Panc1 (cell line): ENCODE data around the gene PDE8B. TPM values are rescaled to one million over a fixed set of nuclear protein-coding genes. Genes with fewer than 3 reads are reported as not detected.

ENCODE experiments used
- ATAC-seq: fragments of 200-7000 bp; cut with Tn5 transposase; 2 replicates; pipeline ENCODE4 v1.9.1; 2020; ENCODE audit warnings: mild to moderate bottlenecking, moderate library complexity
- BruUV-seq: library from RNA; stranded (reverse); fragments of 400-500 nt; replicated peaks from 2 replicates; lab custom pipeline; 2021; lab: Mats Ljungman, UMichigan
- CTCF ChIA-PET: fragments of 300-600 bp; sonication (Branson Sonifier 250); formaldehyde crosslinking; loops from one replicate; lab custom pipeline; 2022; ENCODE audit warnings: antibody characterized with exemption; lab: Charles Lee
- POLR2A ChIA-PET: fragments of 300-600 bp; sonication (Branson Sonifier 250); formaldehyde crosslinking; loops from one replicate; lab custom pipeline; 2022; ENCODE audit warnings: antibody characterized with exemption; lab: Charles Lee
- DNase-seq: peaks from one replicate; pipeline ENCODE4 v3.0.0-alpha.2; 2010; ENCODE audit warnings: low read depth, low spot score
- H3K27ac ChIP-seq: 2 replicates; pipeline ENCODE4 v1.5.1; 2011; ENCODE audit warnings: mild to moderate bottlenecking, low read length, inconsistent platforms
- H3K27me3 ChIP-seq: fragments of 200-500 bp; sonication (Bioruptor generic); 2 replicates; pipeline ENCODE4 v1.6.0; 2014; ENCODE audit warnings: low read length, inconsistent platforms; ENCODE audit not compliant: control insufficient read depth, insufficient read depth
- H3K36me3 ChIP-seq: fragments of 200-500 bp; sonication (Bioruptor generic); 2 replicates; pipeline ENCODE4 v1.5.1; 2014; ENCODE audit warnings: inconsistent platforms, mild to moderate bottlenecking, low read length, moderate library complexity; ENCODE audit not compliant: control insufficient read depth, insufficient read depth
- H3K4me1 ChIP-seq: 2 replicates; pipeline ENCODE4 v1.5.1; 2011; ENCODE audit warnings: inconsistent platforms, mild to moderate bottlenecking, low read length, moderate library complexity; ENCODE audit not compliant: control insufficient read depth, insufficient read depth
- H3K4me3 ChIP-seq, 2 experiments: 2 replicates each; pipeline ENCODE4 v1.5.1; 2011 to 2012; ENCODE audit warnings: low read depth in 2 of 2, low read length in 2 of 2, mild to moderate bottlenecking in 2 of 2, inconsistent platforms in 1 of 2, moderate library complexity in 1 of 2
- H3K9me3 ChIP-seq: fragments of 200-500 bp; sonication (Bioruptor generic); 2 replicates; pipeline ENCODE4 v1.5.1; 2014; ENCODE audit warnings: low read depth, mild to moderate bottlenecking, inconsistent platforms, low read length, moderate library complexity; ENCODE audit not compliant: control insufficient read depth, insufficient read depth
- POLR2AphosphoS5 ChIP-seq: IDR thresholded peaks from 2 replicates; pipeline ENCODE4 v1.6.1; 2012; ENCODE audit warnings: mild to moderate bottlenecking, low read depth, low read length, moderate library complexity
- SIN3A ChIP-seq: IDR thresholded peaks from 2 replicates; pipeline ENCODE4 v1.6.1; 2012; ENCODE audit warnings: low read depth, mild to moderate bottlenecking, low read length, moderate library complexity, borderline replicate concordance; ENCODE audit not compliant: insufficient read depth
- TCF7L2 ChIP-seq: IDR thresholded peaks from 2 replicates; pipeline ENCODE4 v1.6.1; 2011; ENCODE audit warnings: mild to moderate bottlenecking, low read depth, low read length, inconsistent platforms
- in situ Hi-C: cut with HindIII; loops from 2 replicates; pipeline ENCODE4 v1.10.0; 2016; ENCODE audit warnings: low sequenced_read_pairs, low pct_unique_long_range_greater_than_20kb
- intact Hi-C: fragments of 100-400 bp; cut with micrococcal nuclease; formaldehyde crosslinking; loops from one replicate; pipeline ENCODE4 v1.10.0; 2022; ENCODE audit not compliant: unreplicated experiment
- total RNA-seq: library from RNA; stranded (reverse); gene quantifications from one replicate; pipeline ENCODE4 v1.2.1, GENCODE V29; 2021; ENCODE audit not compliant: unreplicated experiment
- TF ChIP-seq, protein P1 (sequence below), 2 experiments: IDR thresholded peaks; 2 replicates each; pipeline ENCODE4 v1.6.1; 2011 to 2012; ENCODE audit warnings: low read depth in 2 of 2, control low read depth in 1 of 2, low read length in 1 of 2, mild to moderate bottlenecking in 1 of 2, moderate library complexity in 1 of 2; ENCODE audit not compliant: insufficient read depth in 1 of 2
- TF ChIP-seq, protein P2 (sequence below): fragments of 450-650 bp; IDR thresholded peaks from 2 replicates; pipeline ENCODE4 v1.5.1; 2017; ENCODE audit warnings: mild to moderate bottlenecking

PDE8B gene
- total RNA-seq, 1 experiment from 2014 or later = 0.62 TPM

DNA sequence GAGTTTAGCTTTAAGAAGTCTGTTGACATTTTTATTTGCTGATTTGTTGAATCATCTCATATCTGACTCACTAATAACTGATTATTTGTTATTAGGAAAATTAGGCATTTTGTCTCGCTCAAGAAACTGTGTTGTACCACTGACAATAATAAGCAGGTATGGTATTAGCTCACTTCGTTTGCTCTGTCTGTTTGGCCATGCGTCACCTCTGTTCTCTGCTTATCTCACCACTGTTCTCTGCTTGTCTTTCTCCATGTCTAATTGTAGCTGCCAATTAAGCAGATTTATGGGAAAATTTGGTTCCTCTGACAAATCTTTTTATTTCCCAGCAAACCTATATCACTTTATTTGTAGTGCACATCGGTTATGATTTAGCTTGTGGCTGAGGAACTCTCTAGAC is 142.8 kb downstream of the PDE8B start:
- ATAC-seq = no peak
- no peaks in the 10 kb centered on the region for H3K4me1 ChIP-seq
- no peaks in the 10 kb centered on the region for H3K36me3 ChIP-seq
- in situ Hi-C loops (no loop called here), intact Hi-C loops (no loop called here)
- H3K27me3 ChIP-seq = peaks cover 3% of the 10 kb centered on the region; the same call in 1 of the 2 replicates
- TF ChIP-seq, protein P1, sequence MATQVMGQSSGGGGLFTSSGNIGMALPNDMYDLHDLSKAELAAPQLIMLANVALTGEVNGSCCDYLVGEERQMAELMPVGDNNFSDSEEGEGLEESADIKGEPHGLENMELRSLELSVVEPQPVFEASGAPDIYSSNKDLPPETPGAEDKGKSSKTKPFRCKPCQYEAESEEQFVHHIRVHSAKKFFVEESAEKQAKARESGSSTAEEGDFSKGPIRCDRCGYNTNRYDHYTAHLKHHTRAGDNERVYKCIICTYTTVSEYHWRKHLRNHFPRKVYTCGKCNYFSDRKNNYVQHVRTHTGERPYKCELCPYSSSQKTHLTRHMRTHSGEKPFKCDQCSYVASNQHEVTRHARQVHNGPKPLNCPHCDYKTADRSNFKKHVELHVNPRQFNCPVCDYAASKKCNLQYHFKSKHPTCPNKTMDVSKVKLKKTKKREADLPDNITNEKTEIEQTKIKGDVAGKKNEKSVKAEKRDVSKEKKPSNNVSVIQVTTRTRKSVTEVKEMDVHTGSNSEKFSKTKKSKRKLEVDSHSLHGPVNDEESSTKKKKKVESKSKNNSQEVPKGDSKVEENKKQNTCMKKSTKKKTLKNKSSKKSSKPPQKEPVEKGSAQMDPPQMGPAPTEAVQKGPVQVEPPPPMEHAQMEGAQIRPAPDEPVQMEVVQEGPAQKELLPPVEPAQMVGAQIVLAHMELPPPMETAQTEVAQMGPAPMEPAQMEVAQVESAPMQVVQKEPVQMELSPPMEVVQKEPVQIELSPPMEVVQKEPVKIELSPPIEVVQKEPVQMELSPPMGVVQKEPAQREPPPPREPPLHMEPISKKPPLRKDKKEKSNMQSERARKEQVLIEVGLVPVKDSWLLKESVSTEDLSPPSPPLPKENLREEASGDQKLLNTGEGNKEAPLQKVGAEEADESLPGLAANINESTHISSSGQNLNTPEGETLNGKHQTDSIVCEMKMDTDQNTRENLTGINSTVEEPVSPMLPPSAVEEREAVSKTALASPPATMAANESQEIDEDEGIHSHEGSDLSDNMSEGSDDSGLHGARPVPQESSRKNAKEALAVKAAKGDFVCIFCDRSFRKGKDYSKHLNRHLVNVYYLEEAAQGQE (IDR thresholded peaks at IDR 0.05; ENCODE audit: insufficient read depth in 1 of 2, low read depth in 2 of 2, low read length in 1 of 2) = no peak
- TF ChIP-seq, protein P2, sequence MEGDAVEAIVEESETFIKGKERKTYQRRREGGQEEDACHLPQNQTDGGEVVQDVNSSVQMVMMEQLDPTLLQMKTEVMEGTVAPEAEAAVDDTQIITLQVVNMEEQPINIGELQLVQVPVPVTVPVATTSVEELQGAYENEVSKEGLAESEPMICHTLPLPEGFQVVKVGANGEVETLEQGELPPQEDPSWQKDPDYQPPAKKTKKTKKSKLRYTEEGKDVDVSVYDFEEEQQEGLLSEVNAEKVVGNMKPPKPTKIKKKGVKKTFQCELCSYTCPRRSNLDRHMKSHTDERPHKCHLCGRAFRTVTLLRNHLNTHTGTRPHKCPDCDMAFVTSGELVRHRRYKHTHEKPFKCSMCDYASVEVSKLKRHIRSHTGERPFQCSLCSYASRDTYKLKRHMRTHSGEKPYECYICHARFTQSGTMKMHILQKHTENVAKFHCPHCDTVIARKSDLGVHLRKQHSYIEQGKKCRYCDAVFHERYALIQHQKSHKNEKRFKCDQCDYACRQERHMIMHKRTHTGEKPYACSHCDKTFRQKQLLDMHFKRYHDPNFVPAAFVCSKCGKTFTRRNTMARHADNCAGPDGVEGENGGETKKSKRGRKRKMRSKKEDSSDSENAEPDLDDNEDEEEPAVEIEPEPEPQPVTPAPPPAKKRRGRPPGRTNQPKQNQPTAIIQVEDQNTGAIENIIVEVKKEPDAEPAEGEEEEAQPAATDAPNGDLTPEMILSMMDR = no peak
- TF ChIP-seq TCF7L2 (no peak), SIN3A (no peak), POLR2AphosphoS5 (no peak)
- POLR2A ChIA-PET = no interaction called here
- CTCF ChIA-PET = no interaction called here
- DNase-seq = no peak
- H3K27ac ChIP-seq = no peak overlapping the region
- BruUV-seq = no TSS peak
- H3K9me3 ChIP-seq = no peaks in the 10 kb centered on the region
- H3K4me3 ChIP-seq = no peak overlapping the region

DNA sequence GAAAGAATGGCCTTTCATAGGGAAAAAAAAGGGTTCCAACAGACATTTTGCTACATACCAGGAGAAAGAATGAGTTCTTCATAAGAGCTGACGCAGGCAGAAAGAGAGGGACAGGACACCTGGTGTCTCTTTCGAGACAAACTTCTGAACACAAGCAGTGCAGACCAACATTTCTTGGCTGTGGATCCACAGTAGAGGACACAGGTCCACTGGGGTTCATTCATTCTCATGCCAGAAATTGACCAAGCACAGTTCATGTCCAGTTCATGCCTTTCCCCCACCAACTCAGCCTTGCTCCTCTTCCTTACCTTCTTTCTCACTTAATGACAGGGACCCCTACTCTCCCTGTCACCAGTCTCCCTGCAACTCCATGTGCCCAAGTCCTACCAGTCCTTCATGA is 144.0 kb downstream of the PDE8B start:
- Histone ChIP-seq H3K4me3 (no peak overlapping the region), H3K27me3 (peaks cover 3% of the 10 kb centered on the region; the same call in 1 of the 2 replicates), H3K4me1 (no peaks in the 10 kb centered on the region), H3K9me3 (no peaks in the 10 kb centered on the region), H3K36me3 (no peaks in the 10 kb centered on the region), H3K27ac (no peak overlapping the region)
- in situ Hi-C loops = no loop called here
- BruUV-seq = no TSS peak
- CTCF ChIA-PET = no interaction called here
- DNase-seq (no peak), ATAC-seq (no peak)
- POLR2A ChIA-PET = no interaction called here
- TF ChIP-seq POLR2AphosphoS5 = no peak
- TF ChIP-seq, protein P2 = no peak
- no peak for TF ChIP-seq TCF7L2
- TF ChIP-seq, protein P1 (IDR thresholded peaks at IDR 0.05; ENCODE audit: insufficient read depth in 1 of 2, low read depth in 2 of 2, low read length in 1 of 2) = no peak
- intact Hi-C loops = no loop called here
